GM23338 (cell line): ENCODE data around the gene CRISPLD2. TPM values are rescaled to one million over a fixed set of nuclear protein-coding genes. Genes with fewer than 3 reads are reported as not detected.

Experiments used
- ATAC-seq: fragments of 200-7000 bp; cut with Tn5 transposase; 3 replicates; pipeline ENCODE4 v1.9.1; 2020
- DNase-seq: peaks from one replicate; pipeline ENCODE4 v3.0.0-alpha.2; 2015; ENCODE audit warnings: low spot score
- H2AFZ ChIP-seq: fragments of 200-600 bp; sonication (generic); 2 replicates; pipeline ENCODE4 v1.8.0; 2016; ENCODE audit warnings: antibody characterized with exemption, mild to moderate bottlenecking, moderate library complexity
- H3F3A ChIP-seq: fragments of 200-600 bp; sonication (generic); replicated peaks from 2 replicates; pipeline ENCODE4 v1.8.0; 2017; ENCODE audit warnings: antibody characterized with exemption, mixed run types, low read depth
- H3K27ac ChIP-seq: fragments of 200-600 bp; sonication (generic); 2 replicates; pipeline ENCODE4 v1.6.1; 2016; ENCODE audit warnings: low read depth
- H3K27me3 ChIP-seq: fragments of 200-600 bp; sonication (generic); 2 replicates; pipeline ENCODE4 v1.8.0; 2016; ENCODE audit warnings: mild to moderate bottlenecking, mixed run types, moderate library complexity; ENCODE audit not compliant: insufficient read depth
- H3K36me3 ChIP-seq: fragments of 200-600 bp; sonication (generic); 2 replicates; pipeline ENCODE4 v1.8.0; 2016; ENCODE audit warnings: mild to moderate bottlenecking; ENCODE audit not compliant: insufficient read depth
- H3K4me1 ChIP-seq: fragments of 200-600 bp; sonication (generic); 2 replicates; pipeline ENCODE4 v1.8.0; 2016; ENCODE audit warnings: mild to moderate bottlenecking, moderate library complexity; ENCODE audit not compliant: insufficient read depth
- H3K4me2 ChIP-seq: fragments of 200-600 bp; sonication (generic); 2 replicates; pipeline ENCODE4 v1.7.1; 2017; ENCODE audit warnings: mixed run types
- H3K4me3 ChIP-seq: fragments of 200-600 bp; sonication (generic); 2 replicates; pipeline ENCODE4 v1.6.1; 2016; ENCODE audit warnings: mixed run types
- H3K79me2 ChIP-seq: fragments of 200-600 bp; sonication (generic); replicated peaks from 2 replicates; pipeline ENCODE4 v1.8.0; 2017; ENCODE audit warnings: mild to moderate bottlenecking; ENCODE audit not compliant: insufficient read depth
- H3K9me2 ChIP-seq: fragments of 200-600 bp; sonication (generic); 2 replicates; pipeline ENCODE4 v1.8.0; 2017; ENCODE audit not compliant: insufficient read depth
- H4K20me1 ChIP-seq: fragments of 200-600 bp; sonication (generic); replicated peaks from 2 replicates; pipeline ENCODE4 v1.8.0; 2017; ENCODE audit warnings: mild to moderate bottlenecking; ENCODE audit not compliant: insufficient read depth
- H3K27ac Mint-ChIP-seq: 2 replicates; pipeline ENCODE4 v1.8.0; 2020; ENCODE audit warnings: inconsistent platforms, mild to moderate bottlenecking, moderate library complexity, mixed read lengths
- H3K27me3 Mint-ChIP-seq: 3 replicates; pipeline ENCODE4 v1.8.0; 2022; ENCODE audit warnings: low read depth, mild to moderate bottlenecking, moderate library complexity, mixed read lengths, inconsistent platforms; ENCODE audit not compliant: insufficient read depth, poor library complexity
- H3K36me3 Mint-ChIP-seq: 3 replicates; pipeline ENCODE4 v1.8.0; 2021; ENCODE audit warnings: low read depth, mild to moderate bottlenecking, inconsistent platforms, moderate library complexity, mixed read lengths
- H3K4me1 Mint-ChIP-seq: 3 replicates; pipeline ENCODE4 v1.8.0; 2020; ENCODE audit warnings: mild to moderate bottlenecking, inconsistent platforms, mixed read lengths
- H3K4me3 Mint-ChIP-seq: 3 replicates; pipeline ENCODE4 v1.8.0; 2021; ENCODE audit warnings: moderate library complexity, mild to moderate bottlenecking, inconsistent platforms, mixed read lengths
- H3K9me3 Mint-ChIP-seq: 3 replicates; pipeline ENCODE4 v1.8.0; 2020; ENCODE audit warnings: moderate library complexity, mild to moderate bottlenecking, inconsistent platforms, mixed read lengths
- CREB1 ChIP-seq: fragments of 250-450 bp; sonication (Bioruptor Pico); IDR thresholded peaks from 2 replicates; pipeline ENCODE4 v1.5.0; 2020; ENCODE audit warnings: low read depth, mild to moderate bottlenecking, moderate library complexity
- ETS1 ChIP-seq: IDR thresholded peaks from 2 replicates; pipeline ENCODE4 v1.6.1; 2016; ENCODE audit warnings: antibody characterized with exemption
- EZH2 ChIP-seq: fragments of 200-600 bp; sonication (generic); IDR thresholded peaks from one replicate; pipeline ENCODE4 v1.8.0; 2017; ENCODE audit warnings: antibody characterized with exemption, mild to moderate bottlenecking, low read depth; ENCODE audit not compliant: unreplicated experiment
- EZH2phosphoT487 ChIP-seq: fragments of 200-600 bp; sonication (generic); IDR thresholded peaks from one replicate; pipeline ENCODE4 v1.8.1; 2018; ENCODE audit warnings: antibody characterized with exemption; ENCODE audit not compliant: unreplicated experiment
- JUNB ChIP-seq: IDR thresholded peaks from one replicate; pipeline ENCODE4 v1.6.1; 2016; ENCODE audit warnings: antibody characterized with exemption; ENCODE audit not compliant: unreplicated experiment
- NANOG ChIP-seq: IDR thresholded peaks from 2 replicates; pipeline ENCODE4 v1.6.1; 2016; ENCODE audit warnings: antibody characterized with exemption, borderline replicate concordance
- REST ChIP-seq: IDR thresholded peaks from one replicate; pipeline ENCODE4 v1.6.1; 2018; ENCODE audit warnings: antibody characterized with exemption; ENCODE audit not compliant: unreplicated experiment
- STAT1 ChIP-seq: IDR thresholded peaks from one replicate; pipeline ENCODE4 v1.6.1; 2016; ENCODE audit warnings: antibody characterized with exemption; ENCODE audit not compliant: unreplicated experiment
- ZNF331 ChIP-seq: fragments of 250-450 bp; sonication (Bioruptor Pico); IDR thresholded peaks from 2 replicates; pipeline ENCODE4 v1.5.0; 2020; ENCODE audit warnings: low read depth, mild to moderate bottlenecking, moderate library complexity
- ZNF462 ChIP-seq: fragments of 250-450 bp; sonication (Bioruptor Pico); IDR thresholded peaks from 2 replicates; pipeline ENCODE4 v1.5.0; 2020; ENCODE audit warnings: mild to moderate bottlenecking, moderate library complexity
- polyA plus RNA-seq: library from polyadenylated mRNA; unstranded; fragments of >200 nt; fragmentation: Nextera tagmentation; extraction: Ambion mirVana; gene quantifications from 2 replicates; pipeline ENCODE4 v1.2.1, GENCODE V29; 2016
- total RNA-seq: library from RNA; depleted of rRNA; stranded (reverse); fragments of >200 nt; shearing (Covaris generic); gene quantifications from 2 replicates; pipeline ENCODE4 v1.2.3, GENCODE V29; 2014

CRISPLD2 gene
- total and polyA plus RNA-seq, 2 experiments from 2014 or later, result 2.6 to 8.3 TPM

- Histone ChIP-seq H2AFZ (peak overlapping the region; percentile 78; the same call in 1 of the 2 replicates), H3K27me3 (no peaks in the 10 kb centered on the region), H3K4me1 (no peaks in the 10 kb centered on the region), H4K20me1 (no peaks in the 10 kb centered on the region), H3F3A (no peaks in the 10 kb centered on the region), H3K27ac (no peak overlapping the region), H3K79me2 (no peaks in the 10 kb centered on the region), H3K4me2 (no peak overlapping the region), H3K36me3 (no peaks in the 10 kb centered on the region), H3K4me3 (no peak overlapping the region), H3K9me2 (no peaks in the 10 kb centered on the region)
- DNase-seq, result no peak
- no peak for ATAC-seq
- H3K9me3 Mint-ChIP-seq, result no peaks in the 10 kb centered on the region
- H3K4me1 Mint-ChIP-seq, result no peaks in the 10 kb centered on the region; the same call in 1 of the 3 replicates
- H3K4me3 Mint-ChIP-seq, result no peak overlapping the region
- no peaks in the 10 kb centered on the region for H3K36me3 Mint-ChIP-seq
- TF ChIP-seq ETS1 (no peak), EZH2phosphoT487 (no peak), STAT1 (no peak)
- peaks cover 10% of the 10 kb centered on the region for H3K27me3 Mint-ChIP-seq
- no peak overlapping the region for H3K27ac Mint-ChIP-seq
Measured at GRCh38 chr16:84919269-84919668, 99.5 kb downstream of the CRISPLD2 start.

- peak; percentile 77 for ATAC-seq
- Mint-ChIP-seq H3K4me1 (peaks cover 2% of the 10 kb centered on the region), H3K27ac (no peak overlapping the region), H3K4me3 (no peak overlapping the region), H3K36me3 (no peaks in the 10 kb centered on the region), H3K9me3 (no peaks in the 10 kb centered on the region), H3K27me3 (peaks cover 10% of the 10 kb centered on the region)
- Histone ChIP-seq H2AFZ (peak overlapping the region; percentile 78; the same call in 1 of the 2 replicates), H3K9me2 (no peaks in the 10 kb centered on the region), H3K4me3 (no peak overlapping the region), H3K79me2 (no peaks in the 10 kb centered on the region), H3K27me3 (no peaks in the 10 kb centered on the region), H3K27ac (no peak overlapping the region), H3K4me1 (no peaks in the 10 kb centered on the region), H3K36me3 (no peaks in the 10 kb centered on the region), H4K20me1 (no peaks in the 10 kb centered on the region), H3K4me2 (no peak overlapping the region), H3F3A (no peaks in the 10 kb centered on the region)
- DNase-seq, result peak; percentile 69
- TF ChIP-seq EZH2, result no peak
- TF ChIP-seq REST, result no peak
- TF ChIP-seq CREB1 (CRISPR knock-in tag), result no peak
- TF ChIP-seq JUNB, result no peak
- no peak for TF ChIP-seq NANOG
- TF ChIP-seq ZNF331 (CRISPR knock-in tag), result no peak
- TF ChIP-seq ZNF462 (CRISPR knock-in tag), result no peak
Measured at GRCh38 chr16:84919708-84920107, 99.9 kb downstream of the CRISPLD2 start.
